Endothelial cell (in vitro differentiated cells): ENCODE measurements around the gene LCOR. TPM values are rescaled to one million over a fixed set of nuclear protein-coding genes. Genes with fewer than 3 reads are reported as not detected.
A peak's percentile ranks its signal among the peaks of the same experiment; 100 is the strongest.

Source experiments
- DNase-seq: peaks from one replicate; pipeline ENCODE4 v3.0.0; 2021; ENCODE audit warnings: low spot score
- H3K27ac Mint-ChIP-seq: one replicate; pipeline ENCODE4 v1.8.0; 2021; ENCODE audit warnings: mixed read lengths, inconsistent platforms; ENCODE audit not compliant: unreplicated experiment
- H3K27me3 Mint-ChIP-seq: one replicate; pipeline ENCODE4 v1.8.0; 2021; ENCODE audit warnings: mild to moderate bottlenecking, moderate library complexity, mixed read lengths, inconsistent platforms; ENCODE audit not compliant: unreplicated experiment
- H3K36me3 Mint-ChIP-seq: one replicate; pipeline ENCODE4 v1.8.0; 2021; ENCODE audit warnings: mild to moderate bottlenecking, low read depth, mixed read lengths, inconsistent platforms; ENCODE audit not compliant: unreplicated experiment
- H3K4me1 Mint-ChIP-seq: one replicate; pipeline ENCODE4 v1.8.0; 2021; ENCODE audit warnings: mild to moderate bottlenecking, mixed read lengths, inconsistent platforms; ENCODE audit not compliant: unreplicated experiment
- H3K4me3 Mint-ChIP-seq: one replicate; pipeline ENCODE4 v1.8.0; 2021; ENCODE audit warnings: mild to moderate bottlenecking, mixed read lengths, inconsistent platforms; ENCODE audit not compliant: unreplicated experiment
- H3K9me3 Mint-ChIP-seq: one replicate; pipeline ENCODE4 v1.8.0; 2021; ENCODE audit warnings: mixed read lengths, inconsistent platforms; ENCODE audit not compliant: unreplicated experiment
- CTCF ChIP-seq: fragments of 200-600 bp; sonication (generic); IDR thresholded peaks from one replicate; pipeline ENCODE4 v1.5.0; 2021; ENCODE audit warnings: antibody characterized with exemption; ENCODE audit not compliant: unreplicated experiment
- total RNA-seq: library from RNA; stranded (reverse); fragmentation: NEBNext Ultra II Directional; extraction: Animal tissue kit (Norgen Biotek cat#: 25700); gene quantifications from one replicate; pipeline ENCODE4 v1.2.1, GENCODE V29; 2021; ENCODE audit not compliant: unreplicated experiment

LCOR gene
- total RNA-seq, 1 donor from 2014 or later = 36.6 TPM

- no peaks in the 10 kb centered on the region for H3K9me3 Mint-ChIP-seq
- no peak overlapping the region for H3K27ac Mint-ChIP-seq
- H3K4me3 Mint-ChIP-seq = no peak overlapping the region
- peaks cover 6% of the 10 kb centered on the region for H3K4me1 Mint-ChIP-seq
- peak; percentile 31 for DNase-seq
- H3K36me3 Mint-ChIP-seq = peaks cover 19% of the 10 kb centered on the region
- no peaks in the 10 kb centered on the region for H3K27me3 Mint-ChIP-seq
- TF ChIP-seq CTCF = peak; percentile 77
These were observed 78.6 kb downstream of the LCOR start for GRCh38 chr10:96910488-96911395.

GRCh38 chr10:96912405-96912804 is 80.3 kb downstream of the LCOR start:
- no peak overlapping the region for H3K27ac Mint-ChIP-seq
- DNase-seq = no peak
- no peaks in the 10 kb centered on the region for H3K27me3 Mint-ChIP-seq
- H3K4me1 Mint-ChIP-seq = peaks cover 4% of the 10 kb centered on the region
- H3K36me3 Mint-ChIP-seq = peaks cover 19% of the 10 kb centered on the region
- peak overlapping the region; percentile 3 for H3K4me3 Mint-ChIP-seq
- H3K9me3 Mint-ChIP-seq = no peaks in the 10 kb centered on the region
- no peak for TF ChIP-seq CTCF

GRCh38 chr10:96913906-96914305 is 81.8 kb downstream of the LCOR start:
- Mint-ChIP-seq H3K4me3 (no peak overlapping the region), H3K36me3 (peaks cover 18% of the 10 kb centered on the region), H3K4me1 (peaks cover 5% of the 10 kb centered on the region), H3K27me3 (no peaks in the 10 kb centered on the region), H3K27ac (no peak overlapping the region), H3K9me3 (no peaks in the 10 kb centered on the region)
- TF ChIP-seq CTCF = no peak
- no peak for DNase-seq

GRCh38 chr10:96917628-96918027 is 85.5 kb downstream of the LCOR start:
- TF ChIP-seq CTCF = no peak
- no peak for DNase-seq
- peaks cover 10% of the 10 kb centered on the region for H3K36me3 Mint-ChIP-seq
- no peak overlapping the region for H3K27ac Mint-ChIP-seq
- peaks cover 2% of the 10 kb centered on the region for H3K4me1 Mint-ChIP-seq
- no peak overlapping the region for H3K4me3 Mint-ChIP-seq
- no peaks in the 10 kb centered on the region for H3K27me3 Mint-ChIP-seq
- no peaks in the 10 kb centered on the region for H3K9me3 Mint-ChIP-seq
